GM19099 (cell line): ENCODE data around the gene KCNJ14.

Source experiments
- POLR2A ChIP-seq: IDR thresholded peaks from 3 replicates; pipeline ENCODE4 v1.6.1; 2011; ENCODE audit warnings: low read depth; ENCODE audit not compliant: insufficient read length; ENCODE audit errors: extremely low read depth

Gene KCNJ14

DNA sequence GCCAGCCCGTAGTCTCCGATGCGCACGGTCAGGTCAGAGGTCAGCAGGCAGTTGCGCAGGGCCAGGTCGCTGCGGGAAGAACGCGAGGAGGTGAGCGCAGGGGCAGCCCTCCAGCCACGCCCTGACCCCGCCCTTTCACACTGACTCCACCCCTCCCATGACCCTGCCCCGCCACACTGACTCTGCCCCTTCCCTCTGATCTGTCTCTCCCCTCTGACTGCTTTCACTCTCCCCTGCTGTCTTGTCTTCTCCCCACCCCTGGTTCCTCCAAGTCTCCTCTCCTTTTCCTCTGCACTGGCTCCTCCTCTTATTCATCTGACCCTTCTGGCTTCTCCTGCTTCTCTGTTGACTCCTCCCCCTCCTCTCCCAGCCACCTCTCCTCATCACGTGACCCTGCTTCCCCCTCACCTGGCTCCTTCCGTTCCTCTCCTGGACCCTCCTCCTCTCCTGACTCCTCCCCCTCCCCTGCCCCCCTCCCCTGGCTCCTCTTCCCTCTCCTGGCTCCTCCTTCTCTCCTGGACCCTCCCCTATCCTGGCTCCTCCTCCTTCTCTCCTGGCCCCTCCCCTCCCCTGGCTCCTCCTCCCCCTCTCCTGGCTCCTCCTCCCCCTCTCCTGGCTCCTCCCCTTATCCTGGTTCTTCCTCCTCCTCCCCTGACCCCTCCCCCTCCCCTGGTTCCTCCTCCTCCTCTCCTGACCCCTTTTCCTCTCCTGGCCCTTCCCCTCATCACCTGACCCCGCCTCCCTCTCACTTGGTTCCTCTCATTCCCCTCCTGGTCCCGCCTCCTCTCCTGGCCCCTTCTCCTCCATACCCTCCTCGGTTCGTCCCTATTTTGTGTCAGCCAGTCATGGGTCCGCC lies 46.3 kb downstream of the KCNJ14 start:
- no peak for TF ChIP-seq POLR2A

GRCh38 chr19:48502350-48503018 lies 47.1 kb downstream of the KCNJ14 start:
- TF ChIP-seq POLR2A: no peak

GRCh38 chr19:48506138-48506733 lies 50.9 kb downstream of the KCNJ14 start:
- TF ChIP-seq POLR2A: no peak

- TF ChIP-seq POLR2A: no peak
Measured at GRCh38 chr19:48507911-48508439, 52.6 kb downstream of the KCNJ14 start.

GRCh38 chr19:48508729-48509411 lies 53.5 kb downstream of the KCNJ14 start:
- no peak for TF ChIP-seq POLR2A

DNA sequence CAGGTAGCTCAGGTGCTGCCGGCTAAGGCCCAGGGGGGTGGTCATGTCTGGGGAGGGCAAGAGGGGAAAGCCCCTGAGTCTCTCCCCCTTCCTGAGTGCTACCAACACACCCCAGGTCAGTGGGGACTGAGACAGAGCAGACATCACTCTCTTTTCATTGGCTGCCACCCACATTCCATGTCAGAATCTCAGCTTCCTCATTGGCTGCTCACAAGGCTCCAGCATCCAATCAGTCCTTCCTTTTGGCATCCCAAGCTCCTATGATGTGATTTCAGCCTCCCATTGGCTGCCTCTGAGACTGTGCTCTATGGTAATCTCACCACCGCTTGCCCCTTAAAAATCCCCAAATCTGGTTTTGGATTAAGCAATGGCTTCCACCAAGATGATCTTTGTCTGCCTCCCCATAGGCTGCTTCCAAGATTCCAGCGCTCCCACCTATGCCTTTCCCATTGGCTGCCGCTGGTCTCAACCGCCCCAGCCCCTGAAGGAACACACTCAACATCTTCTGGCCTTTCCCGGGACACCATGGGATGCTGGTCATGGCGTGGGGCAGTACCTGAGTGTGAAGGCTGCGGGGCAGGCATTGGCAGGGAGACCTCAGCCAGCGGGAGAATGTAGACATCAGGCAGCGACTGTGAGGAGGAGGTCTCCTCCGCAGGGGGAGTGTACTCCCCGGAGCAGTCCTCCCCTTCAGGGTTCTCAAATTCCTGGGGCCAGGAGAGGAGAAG lies 54.3 kb downstream of the KCNJ14 start:
- TF ChIP-seq POLR2A: no peak

- no peak for TF ChIP-seq POLR2A
Measured at GRCh38 chr19:48510421-48511268, 55.3 kb downstream of the KCNJ14 start.

DNA sequence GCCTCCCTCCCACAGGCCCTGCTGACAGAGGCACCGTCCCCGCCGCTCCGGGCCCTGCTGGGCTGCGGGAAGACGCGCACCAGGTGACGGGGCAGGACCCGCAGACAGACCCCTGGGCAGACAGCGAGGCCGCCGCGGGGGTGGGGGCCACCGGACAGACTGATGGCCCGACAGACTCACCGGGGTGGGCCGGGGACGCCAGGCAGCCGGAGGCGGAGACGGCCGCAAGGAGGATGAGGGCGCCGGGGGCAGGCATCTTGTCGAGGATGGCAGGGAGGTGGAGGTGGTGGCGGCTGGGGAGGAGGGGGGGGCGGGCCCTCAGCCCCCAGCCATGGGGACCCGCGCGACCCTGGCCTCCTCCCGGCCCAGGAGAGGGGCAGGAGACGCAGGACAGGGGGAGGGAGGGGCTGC lies 56.0 kb downstream of the KCNJ14 start:
- no peak for TF ChIP-seq POLR2A

GRCh38 chr19:48511800-48512503 lies 56.6 kb downstream of the KCNJ14 start, which contains the start of gene LMTK3:
Gene LMTK3 (minus strand): TSS chr19:48511835. CDS start chr19:48511576, 259 bp downstream.
- TF ChIP-seq POLR2A: no peak

GRCh38 chr19:48512504-48513288 lies 57.3 kb downstream of the KCNJ14 start:
- TF ChIP-seq POLR2A: no peak

DNA sequence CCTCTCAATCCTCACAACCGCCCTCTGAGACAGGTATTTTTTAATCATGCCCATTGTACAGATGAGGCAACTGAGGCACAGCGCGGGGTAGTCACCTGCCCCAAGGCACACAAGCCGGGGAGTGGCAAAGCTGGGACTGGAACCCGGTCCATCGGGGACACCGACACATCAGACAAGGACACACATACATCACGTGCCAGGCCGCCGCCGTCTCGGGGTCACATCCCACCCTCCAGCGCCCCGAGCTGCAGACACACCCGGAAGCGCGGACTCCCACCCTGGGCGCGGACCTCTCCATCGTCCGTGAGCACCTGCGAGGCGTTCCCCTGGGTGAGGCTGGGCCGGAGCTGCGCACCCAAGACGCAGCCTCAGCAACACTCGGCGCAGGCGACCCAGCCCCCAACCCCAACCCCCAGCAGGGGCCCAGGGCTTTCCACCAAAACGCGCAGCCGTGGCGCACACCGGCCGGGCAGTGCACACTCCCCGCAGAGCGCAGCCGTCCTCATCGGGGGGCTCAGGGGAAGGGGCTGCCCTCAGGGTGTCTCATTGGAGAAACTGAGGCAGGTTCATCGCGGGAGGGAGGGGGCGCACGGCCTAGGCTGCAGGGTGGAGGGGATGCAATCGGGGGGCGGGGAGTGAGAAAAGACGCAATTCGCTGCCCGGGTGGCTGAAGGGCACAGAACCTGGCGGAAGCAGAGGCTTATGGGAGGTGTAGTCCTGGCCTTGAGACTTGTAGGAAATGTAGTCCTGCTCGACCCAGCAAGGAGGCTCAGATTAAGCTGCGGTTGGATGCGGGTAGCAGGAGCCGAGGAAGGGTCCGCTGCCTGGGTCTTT lies 58.1 kb downstream of the KCNJ14 start:
- no peak for TF ChIP-seq POLR2A
